PC-9 (cell line): ENCODE measurements around the gene SF3A2. TPM values are rescaled to one million over a fixed set of nuclear protein-coding genes. Genes with fewer than 3 reads are reported as not detected.

Experiments
- BruUV-seq: library from RNA; stranded (reverse); fragments of 400-500 nt; replicated peaks from 2 replicates; lab custom pipeline; 2021; lab: Mats Ljungman, UMichigan
- CTCF ChIA-PET: fragments of 300-600 bp; sonication (Branson Sonifier 250); formaldehyde crosslinking; loops from one replicate; lab custom pipeline; 2022; ENCODE audit warnings: antibody characterized with exemption; lab: Charles Lee
- POLR2A ChIA-PET: fragments of 300-600 bp; sonication (Branson Sonifier 250); formaldehyde crosslinking; loops from one replicate; lab custom pipeline; 2022; ENCODE audit warnings: antibody characterized with exemption; ENCODE audit not compliant: unreplicated experiment; lab: Charles Lee
- DNase-seq, 2 experiments: peaks; one replicate each; pipeline versions ENCODE4 v3.0.0 to v3.0.0-alpha.2; 2015 to 2022; ENCODE audit warnings: mixed read lengths in 1 of 2
- H2AFZ ChIP-seq: fragments of 200-600 bp; sonication (generic); 2 replicates; pipeline ENCODE4 v1.8.1; 2017; ENCODE audit warnings: antibody characterized with exemption
- H3F3A ChIP-seq: fragments of 200-600 bp; sonication (generic); 2 replicates; pipeline ENCODE4 v1.8.1; 2017; ENCODE audit warnings: antibody characterized with exemption, mild to moderate bottlenecking, low read depth; ENCODE audit not compliant: insufficient read depth
- H3K27ac ChIP-seq: fragments of 200-600 bp; sonication (generic); 2 replicates; pipeline ENCODE4 v1.6.1; 2016; ENCODE audit warnings: mixed run types
- H3K27me3 ChIP-seq: fragments of 200-600 bp; sonication (generic); 2 replicates; pipeline ENCODE4 v1.6.1; 2016; ENCODE audit warnings: low read depth, mixed run types; ENCODE audit not compliant: insufficient read depth
- H3K36me3 ChIP-seq: fragments of 200-600 bp; sonication (generic); 2 replicates; pipeline ENCODE4 v1.6.1; 2016; ENCODE audit warnings: low read depth, mixed run types
- H3K4me1 ChIP-seq: fragments of 200-600 bp; sonication (generic); replicated peaks from 2 replicates; pipeline ENCODE4 v1.6.1; 2016; ENCODE audit warnings: mixed run types; ENCODE audit not compliant: insufficient read depth
- H3K4me2 ChIP-seq: fragments of 200-600 bp; sonication (generic); 2 replicates; pipeline ENCODE4 v1.6.1; 2017; ENCODE audit warnings: mixed run types
- H3K4me3 ChIP-seq: fragments of 200-600 bp; sonication (generic); 2 replicates; pipeline ENCODE4 v1.6.1; 2016; ENCODE audit warnings: mixed run types
- H3K79me2 ChIP-seq: fragments of 200-600 bp; sonication (generic); 2 replicates; pipeline ENCODE4 v1.6.1; 2017; ENCODE audit warnings: low read depth, mixed run types
- H3K9me2 ChIP-seq: fragments of 200-600 bp; sonication (generic); 2 replicates; pipeline ENCODE4 v1.8.1; 2017; ENCODE audit warnings: mild to moderate bottlenecking; ENCODE audit not compliant: insufficient read depth
- H3K9me3 ChIP-seq: fragments of 200-600 bp; sonication (generic); 2 replicates; pipeline ENCODE4 v1.8.1; 2016; ENCODE audit warnings: low read depth; ENCODE audit not compliant: insufficient read depth
- H4K20me1 ChIP-seq: fragments of 200-600 bp; sonication (generic); 2 replicates; pipeline ENCODE4 v1.8.1; 2017; ENCODE audit not compliant: insufficient read depth
- CTCF ChIP-seq: fragments of 200-600 bp; sonication (generic); conservative IDR thresholded peaks from 2 replicates; pipeline ENCODE4 v1.6.1; 2017; ENCODE audit warnings: mixed run types, antibody characterized with exemption, mild to moderate bottlenecking, moderate library complexity
- EZH2 ChIP-seq: fragments of 200-600 bp; sonication (generic); IDR thresholded peaks from 2 replicates; pipeline ENCODE4 v1.8.0; 2017; ENCODE audit warnings: antibody characterized with exemption, low read depth
- intact Hi-C: fragments of 100-400 bp; cut with micrococcal nuclease; formaldehyde crosslinking; loops from one replicate; pipeline ENCODE4 v1.10.0; 2022; ENCODE audit not compliant: unreplicated experiment
- total RNA-seq: library from RNA; stranded (reverse); gene quantifications from 2 replicates; pipeline ENCODE4 v1.2.3, GENCODE V29; 2021

Gene SF3A2
- total RNA-seq, 1 experiment from 2014 or later: 83.0 TPM

- H3K36me3 ChIP-seq: no peaks in the 10 kb centered on the region
- peaks cover 9% of the 10 kb centered on the region; the same call in 1 of the 2 replicates for H3F3A ChIP-seq
- ChIA-PET POLR2A (no interaction called here), CTCF (interaction anchor here (0.6 to 0.7 kb wide), 3 partner anchors 19 to 392 kb away, joined by 5 to 9 read pairs (median 7); no protein-coding TSS in a partner anchor)
- peak overlapping the region; percentile 93 for H3K4me2 ChIP-seq
- no peaks in the 10 kb centered on the region for H3K9me2 ChIP-seq
- H4K20me1 ChIP-seq: peaks cover 61% of the 10 kb centered on the region
- DNase-seq: no peak
- intact Hi-C loops: loop anchor here (10.0 kb wide), 1 partner anchor 226 kb away; no protein-coding TSS in a partner anchor
- H2AFZ ChIP-seq: no peak overlapping the region
- 0 out of 2 replicates have a peak overlapping the region, but pooled peaks have one; percentile 12 for H3K27ac ChIP-seq
- H3K4me3 ChIP-seq: peak overlapping the region; percentile 26; the same call in 1 of the 2 replicates
- TF ChIP-seq CTCF (no peak), EZH2 (no peak)
- no TSS peak for BruUV-seq
- H3K9me3 ChIP-seq: no peaks in the 10 kb centered on the region
- peaks cover 15% of the 10 kb centered on the region for H3K4me1 ChIP-seq
- no peaks in the 10 kb centered on the region for H3K27me3 ChIP-seq
- H3K79me2 ChIP-seq: peaks cover 84% of the 10 kb centered on the region
These were observed 2.5 kb downstream of the SF3A2 start for GRCh38 chr19:2239173-2239572.

- intact Hi-C loops: loop anchor here (10.0 kb wide), 1 partner anchor 225 kb away; no protein-coding TSS in a partner anchor
- peak overlapping the region; percentile 26; the same call in 1 of the 2 replicates for H3K4me3 ChIP-seq
- no peak overlapping the region for H2AFZ ChIP-seq
- 0 out of 2 replicates have a peak overlapping the region, but pooled peaks have one; percentile 12 for H3K27ac ChIP-seq
- H3K36me3 ChIP-seq: no peaks in the 10 kb centered on the region
- DNase-seq: no peak
- peaks cover 9% of the 10 kb centered on the region; the same call in 1 of the 2 replicates for H3F3A ChIP-seq
- ChIA-PET CTCF (interaction anchor here (0.6 kb wide), 1 partner anchor 88 kb away, joined by 3 read pairs; no protein-coding TSS in a partner anchor), POLR2A (no interaction called here)
- H3K79me2 ChIP-seq: peaks cover 75% of the 10 kb centered on the region
- BruUV-seq: no TSS peak
- no peak for TF ChIP-seq CTCF
- TF ChIP-seq EZH2: no peak
- H3K9me2 ChIP-seq: no peaks in the 10 kb centered on the region
- no peaks in the 10 kb centered on the region for H3K9me3 ChIP-seq
- peaks cover 61% of the 10 kb centered on the region for H4K20me1 ChIP-seq
- peaks cover 15% of the 10 kb centered on the region for H3K4me1 ChIP-seq
- H3K27me3 ChIP-seq: no peaks in the 10 kb centered on the region
- H3K4me2 ChIP-seq: peak overlapping the region; percentile 93; the same call in 1 of the 2 replicates
These were observed 3.4 kb downstream of the SF3A2 start for GRCh38 chr19:2239771-2240770.
